Vagina (tissue), 2 donors: ENCODE data around the gene MMP28. TPM values are rescaled to one million over a fixed set of nuclear protein-coding genes. Genes with fewer than 3 reads are reported as not detected.

Experiments used
- DNase-seq, 2 donors: peaks; one replicate each; pipeline ENCODE4 v3.0.0-alpha.2; 2017; ENCODE audit errors: extremely low spot score in 2 of 2
- H3K27ac ChIP-seq: fragments of 200-600 bp; sonication (generic); one replicate; pipeline ENCODE4 v1.5.1; 2019
- H3K27me3 ChIP-seq: fragments of 200-600 bp; sonication (generic); one replicate; pipeline ENCODE4 v1.5.1; 2019
- H3K36me3 ChIP-seq, 2 donors: fragments of 200-600 bp; sonication (generic); one replicate each; pipeline ENCODE4 v1.5.1; 2017 to 2019
- H3K4me1 ChIP-seq: fragments of 200-600 bp; sonication (generic); one replicate; pipeline ENCODE4 v1.5.1; 2019
- H3K4me3 ChIP-seq, 2 donors: fragments of 200-600 bp; sonication (generic); 1 replicate in 1 of 2; 2 replicates in 1 of 2; pipeline ENCODE4 v1.5.1; 2016 to 2019
- H3K9me3 ChIP-seq: fragments of 200-600 bp; sonication (generic); one replicate; pipeline ENCODE4 v1.5.1; 2019
- CTCF ChIP-seq, 3 experiments: fragments of 450-650 bp in 2 of 3; fragments of 200-600 bp in 1 of 3; sonication (generic) in 1 of 3; IDR thresholded peaks; one replicate each; pipeline ENCODE4 v1.5.1; 2017 to 2019; ENCODE audit warnings: antibody characterized with exemption in 3 of 3, mild to moderate bottlenecking in 2 of 3, moderate library complexity in 2 of 3
- POLR2A ChIP-seq, 2 donors: fragments of 450-650 bp; IDR thresholded peaks; one replicate each; pipeline ENCODE4 v1.6.1; 2017; ENCODE audit warnings: antibody characterized with exemption in 2 of 2, mild to moderate bottlenecking in 2 of 2, moderate library complexity in 2 of 2
- POLR2AphosphoS5 ChIP-seq, 2 donors: sonication (generic); formaldehyde crosslinking; IDR thresholded peaks; one replicate each; pipeline ENCODE4 v1.9.0; 2017; ENCODE audit warnings: antibody characterized with exemption in 2 of 2, mild to moderate bottlenecking in 2 of 2, low read depth in 1 of 2; ENCODE audit not compliant: insufficient read depth in 1 of 2
- intact Hi-C: fragments of 100-400 bp; cut with DNase I; formaldehyde crosslinking; loops from one replicate; pipeline ENCODE4 v1.15.1; 2023
- total RNA-seq: library from RNA; depleted of rRNA; stranded (reverse); fragments of >200 nt; gene quantifications from one replicate; pipeline ENCODE4 v1.2.3, GENCODE V29; 2016

The MMP28 gene
- total RNA-seq, 1 donor from 2014 or later = 32.2 TPM

GRCh38 chr17:35729405-35729833, 66.0 kb downstream of the MMP28 start:
- TF ChIP-seq POLR2A (IDR thresholded peaks at IDR 0.05) (no peak), POLR2AphosphoS5 (IDR thresholded peaks at IDR 0.05; ENCODE audit: insufficient read depth in 1 of 2, low read depth in 1 of 2) (no peak), CTCF (IDR thresholded peaks at IDR 0.05) (no peak)
- H3K27me3 ChIP-seq = no peaks in the 10 kb centered on the region
- H3K27ac ChIP-seq = no peak overlapping the region
- peaks cover 50% of the 10 kb centered on the region for H3K4me1 ChIP-seq
- peaks cover 0 to 15% of the 10 kb centered on the region in 2 donors for H3K36me3 ChIP-seq
- intact Hi-C loops = no loop called here
- H3K9me3 ChIP-seq = no peaks in the 10 kb centered on the region
- DNase-seq = peak in 1 of 2 donors; percentile 72
- H3K4me3 ChIP-seq = no peak overlapping the region

- H3K27ac ChIP-seq = no peak overlapping the region
- H3K4me1 ChIP-seq = peaks cover 50% of the 10 kb centered on the region
- H3K9me3 ChIP-seq = no peaks in the 10 kb centered on the region
- no peak overlapping the region for H3K4me3 ChIP-seq
- no peaks in the 10 kb centered on the region for H3K27me3 ChIP-seq
- peak in 1 of 2 donors; percentile 47 for DNase-seq
- TF ChIP-seq CTCF (IDR thresholded peaks at IDR 0.05) (no peak), POLR2AphosphoS5 (IDR thresholded peaks at IDR 0.05; ENCODE audit: insufficient read depth in 1 of 2, low read depth in 1 of 2) (no peak), POLR2A (IDR thresholded peaks at IDR 0.05) (no peak)
- intact Hi-C loops = no loop called here
- H3K36me3 ChIP-seq = peaks cover 0 to 24% of the 10 kb centered on the region in 2 donors
Observed at GRCh38 chr17:35728551-35728950, 66.9 kb downstream of the MMP28 start.

GRCh38 chr17:35727635-35728034, 67.8 kb downstream of the MMP28 start:
- no peaks in the 10 kb centered on the region for H3K27me3 ChIP-seq
- no peaks in the 10 kb centered on the region for H3K9me3 ChIP-seq
- no peak overlapping the region for H3K4me3 ChIP-seq
- H3K27ac ChIP-seq = peak overlapping the region; percentile 66
- H3K4me1 ChIP-seq = peaks cover 48% of the 10 kb centered on the region
- intact Hi-C loops = no loop called here
- DNase-seq = no peak
- TF ChIP-seq POLR2AphosphoS5 (IDR thresholded peaks at IDR 0.05; ENCODE audit: insufficient read depth in 1 of 2, low read depth in 1 of 2) = no peak
- no peak for TF ChIP-seq POLR2A (IDR thresholded peaks at IDR 0.05)
- no peak for TF ChIP-seq CTCF (IDR thresholded peaks at IDR 0.05)
- H3K36me3 ChIP-seq = peaks cover 0 to 27% of the 10 kb centered on the region in 2 donors

- intact Hi-C loops = no loop called here
- H3K4me3 ChIP-seq = no peak overlapping the region
- no peak for TF ChIP-seq POLR2A (IDR thresholded peaks at IDR 0.05)
- TF ChIP-seq CTCF (IDR thresholded peaks at IDR 0.05) = no peak
- TF ChIP-seq POLR2AphosphoS5 (IDR thresholded peaks at IDR 0.05; ENCODE audit: insufficient read depth in 1 of 2, low read depth in 1 of 2) = no peak
- DNase-seq = no peak
- peak overlapping the region; percentile 66 for H3K27ac ChIP-seq
- no peaks in the 10 kb centered on the region for H3K9me3 ChIP-seq
- H3K27me3 ChIP-seq = no peaks in the 10 kb centered on the region
- H3K4me1 ChIP-seq = peaks cover 42% of the 10 kb centered on the region
- H3K36me3 ChIP-seq = peaks cover 0 to 27% of the 10 kb centered on the region in 2 donors
Observed at GRCh38 chr17:35726953-35727460, 68.4 kb downstream of the MMP28 start.

- peak overlapping the region; percentile 66 for H3K27ac ChIP-seq
- no peak for TF ChIP-seq POLR2A (IDR thresholded peaks at IDR 0.05)
- TF ChIP-seq POLR2AphosphoS5 (IDR thresholded peaks at IDR 0.05; ENCODE audit: insufficient read depth in 1 of 2, low read depth in 1 of 2) = peak in 1 of 2 donors; percentile 67
- TF ChIP-seq CTCF (IDR thresholded peaks at IDR 0.05) = no peak
- no peak overlapping the region for H3K4me3 ChIP-seq
- H3K36me3 ChIP-seq = peaks cover 0 to 27% of the 10 kb centered on the region in 2 donors
- H3K4me1 ChIP-seq = peaks cover 36% of the 10 kb centered on the region
- no peaks in the 10 kb centered on the region for H3K9me3 ChIP-seq
- peak in 1 of 2 donors; percentile 90 for DNase-seq
- H3K27me3 ChIP-seq = no peaks in the 10 kb centered on the region
- intact Hi-C loops = no loop called here
Observed at GRCh38 chr17:35726127-35726952, 69.1 kb downstream of the MMP28 start.
